Esophagus squamous epithelium (tissue), 4 donors: ENCODE results near the gene XRCC6.
"Not testable (repeated sequence)": the region's sequence is repeated elsewhere in the genome, so short reads cannot be mapped to it uniquely, and the experiment has no call there.

ENCODE experiments used
- CTCF ChIP-seq, 6 experiments: fragments of 450-650 bp in 4 of 6; fragments of 200-600 bp in 2 of 6; sonication (generic) in 2 of 6; IDR thresholded peaks; one replicate each; pipeline ENCODE4 v1.5.1; 2016 to 2019; ENCODE audit warnings: antibody characterized with exemption in 6 of 6, mild to moderate bottlenecking in 4 of 6, moderate library complexity in 4 of 6
- POLR2A ChIP-seq, 4 donors: fragments of 450-650 bp; IDR thresholded peaks; one replicate each; pipeline ENCODE4 v1.6.1; 2017; ENCODE audit warnings: antibody characterized with exemption in 4 of 4, mild to moderate bottlenecking in 4 of 4, moderate library complexity in 3 of 4

- TF ChIP-seq POLR2A, CTCF (IDR thresholded peaks at IDR 0.05): not testable (repeated sequence)
Observed at GRCh38 chr22:41686890-41687289, 65.8 kb downstream of the XRCC6 start.
